ENCODE results near the gene FREM3.

FREM3 gene

DNA sequence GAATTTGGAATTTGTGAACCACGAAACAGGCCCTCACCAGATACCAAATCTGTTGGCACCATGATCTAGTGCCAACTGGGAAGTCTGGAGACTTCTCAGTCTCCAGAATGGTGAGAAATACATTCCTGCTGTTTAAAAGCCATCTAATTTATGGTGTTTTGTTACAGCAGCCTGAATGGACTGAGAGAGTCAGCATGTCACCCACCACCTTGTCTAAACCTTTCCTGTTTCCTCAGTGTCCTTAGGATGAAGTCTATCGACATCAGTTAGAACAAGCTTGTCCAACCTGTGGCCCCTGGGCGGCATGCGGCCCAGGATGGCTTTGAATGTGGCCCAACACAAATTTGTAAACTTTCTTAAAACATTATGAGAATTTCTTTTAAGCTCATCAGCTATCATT, 42.1 kb downstream of the FREM3 start:
- Histone ChIP-seq H3K36me3 (no peaks in the 10 kb centered on the region), H3K27ac (no peak overlapping the region), H3K27me3 (no peaks in the 10 kb centered on the region), H3K9me3 (no peaks in the 10 kb centered on the region), H3K4me3 (ENCODE audit: low read depth in 1 of 2, low read length in 1 of 2) (no peak overlapping the region), H3K4me1 (ENCODE audit: control insufficient read depth in 1 of 2, insufficient read depth in 1 of 2, low read depth in 1 of 2, low read length in 1 of 2) (no peaks in the 10 kb centered on the region)
- TF ChIP-seq, protein P1, sequence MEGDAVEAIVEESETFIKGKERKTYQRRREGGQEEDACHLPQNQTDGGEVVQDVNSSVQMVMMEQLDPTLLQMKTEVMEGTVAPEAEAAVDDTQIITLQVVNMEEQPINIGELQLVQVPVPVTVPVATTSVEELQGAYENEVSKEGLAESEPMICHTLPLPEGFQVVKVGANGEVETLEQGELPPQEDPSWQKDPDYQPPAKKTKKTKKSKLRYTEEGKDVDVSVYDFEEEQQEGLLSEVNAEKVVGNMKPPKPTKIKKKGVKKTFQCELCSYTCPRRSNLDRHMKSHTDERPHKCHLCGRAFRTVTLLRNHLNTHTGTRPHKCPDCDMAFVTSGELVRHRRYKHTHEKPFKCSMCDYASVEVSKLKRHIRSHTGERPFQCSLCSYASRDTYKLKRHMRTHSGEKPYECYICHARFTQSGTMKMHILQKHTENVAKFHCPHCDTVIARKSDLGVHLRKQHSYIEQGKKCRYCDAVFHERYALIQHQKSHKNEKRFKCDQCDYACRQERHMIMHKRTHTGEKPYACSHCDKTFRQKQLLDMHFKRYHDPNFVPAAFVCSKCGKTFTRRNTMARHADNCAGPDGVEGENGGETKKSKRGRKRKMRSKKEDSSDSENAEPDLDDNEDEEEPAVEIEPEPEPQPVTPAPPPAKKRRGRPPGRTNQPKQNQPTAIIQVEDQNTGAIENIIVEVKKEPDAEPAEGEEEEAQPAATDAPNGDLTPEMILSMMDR (IDR thresholded peaks at IDR 0.05) = no peak

DNA sequence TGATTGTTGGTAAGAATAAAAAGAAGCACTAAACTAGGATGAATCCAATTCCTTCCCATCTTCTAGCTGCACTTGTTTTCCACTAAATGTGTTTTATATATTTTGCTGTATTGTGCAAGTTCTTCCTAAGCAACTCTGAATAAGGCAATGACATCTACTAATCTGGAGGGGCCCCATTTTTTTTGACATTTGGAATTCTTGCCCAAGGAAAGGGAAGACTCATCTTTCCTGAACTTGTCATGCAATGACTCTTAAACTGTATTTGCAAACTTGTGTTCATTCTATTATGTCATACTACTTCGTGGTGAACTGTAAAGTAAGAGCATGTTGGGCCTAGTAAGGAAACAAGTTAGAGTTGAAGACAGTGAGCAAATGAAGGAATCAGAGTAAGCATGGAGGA, 45.9 kb downstream of the FREM3 start:
- TF ChIP-seq, protein P1 (IDR thresholded peaks at IDR 0.05) = no peak
- Histone ChIP-seq H3K27ac (no peak overlapping the region), H3K27me3 (no peaks in the 10 kb centered on the region), H3K36me3 (no peaks in the 10 kb centered on the region), H3K9me3 (no peaks in the 10 kb centered on the region), H3K4me3 (ENCODE audit: low read depth in 1 of 2, low read length in 1 of 2) (no peak overlapping the region), H3K4me1 (ENCODE audit: control insufficient read depth in 1 of 2, insufficient read depth in 1 of 2, low read depth in 1 of 2, low read length in 1 of 2) (no peaks in the 10 kb centered on the region)

DNA sequence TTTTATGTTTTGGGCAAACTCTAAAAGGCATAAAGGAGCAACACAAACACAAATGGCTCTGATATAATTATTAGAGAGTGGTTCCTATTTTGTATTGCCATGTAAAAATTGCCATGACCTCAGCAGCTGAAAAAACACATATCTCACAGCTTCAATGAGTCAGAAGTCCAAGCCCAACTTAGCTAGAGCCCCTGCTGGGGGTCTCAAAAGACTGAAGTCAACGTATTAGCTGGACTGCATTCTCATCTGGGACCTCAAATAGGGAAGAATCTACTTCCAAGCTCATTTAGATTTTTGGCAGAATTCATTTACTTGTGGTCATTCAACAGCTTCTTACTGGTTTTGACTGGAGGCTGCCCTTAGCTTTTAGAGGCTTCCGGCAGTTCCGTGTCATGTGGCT, 47.4 kb downstream of the FREM3 start:
- Histone ChIP-seq H3K4me1 (ENCODE audit: control insufficient read depth in 1 of 2, insufficient read depth in 1 of 2, low read depth in 1 of 2, low read length in 1 of 2) (no peaks in the 10 kb centered on the region), H3K9me3 (no peaks in the 10 kb centered on the region), H3K36me3 (no peaks in the 10 kb centered on the region), H3K27ac (no peak overlapping the region), H3K27me3 (no peaks in the 10 kb centered on the region), H3K4me3 (ENCODE audit: low read depth in 1 of 2, low read length in 1 of 2) (no peak overlapping the region)
- TF ChIP-seq, protein P1 (IDR thresholded peaks at IDR 0.05) = no peak

DNA sequence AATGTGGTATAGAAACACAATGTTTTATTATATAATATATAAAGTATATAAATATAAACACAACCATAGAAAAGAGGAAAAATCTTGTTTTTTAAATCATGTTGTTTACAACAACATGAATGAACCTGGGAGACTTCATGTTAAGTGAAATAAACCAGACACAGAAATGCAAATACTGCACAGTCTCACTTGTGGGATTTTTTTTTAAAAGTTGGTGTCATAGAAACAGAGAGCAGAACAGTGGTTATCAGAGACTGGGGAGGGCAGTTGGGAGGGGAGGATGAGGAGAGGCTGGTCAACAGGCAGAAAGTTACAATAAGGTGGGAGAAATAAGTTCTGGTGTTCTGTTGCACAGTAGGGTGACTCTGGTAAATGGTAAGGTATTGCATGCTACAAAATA, 57.1 kb downstream of the FREM3 start:
- Histone ChIP-seq H3K27me3 (no peaks in the 10 kb centered on the region), H3K4me1 (ENCODE audit: control insufficient read depth in 1 of 2, insufficient read depth in 1 of 2, low read depth in 1 of 2, low read length in 1 of 2) (no peaks in the 10 kb centered on the region), H3K36me3 (no peaks in the 10 kb centered on the region), H3K9me3 (no peaks in the 10 kb centered on the region), H3K27ac (no peak overlapping the region), H3K4me3 (ENCODE audit: low read depth in 1 of 2, low read length in 1 of 2) (no peak overlapping the region)
- TF ChIP-seq, protein P1 (IDR thresholded peaks at IDR 0.05) = no peak

DNA sequence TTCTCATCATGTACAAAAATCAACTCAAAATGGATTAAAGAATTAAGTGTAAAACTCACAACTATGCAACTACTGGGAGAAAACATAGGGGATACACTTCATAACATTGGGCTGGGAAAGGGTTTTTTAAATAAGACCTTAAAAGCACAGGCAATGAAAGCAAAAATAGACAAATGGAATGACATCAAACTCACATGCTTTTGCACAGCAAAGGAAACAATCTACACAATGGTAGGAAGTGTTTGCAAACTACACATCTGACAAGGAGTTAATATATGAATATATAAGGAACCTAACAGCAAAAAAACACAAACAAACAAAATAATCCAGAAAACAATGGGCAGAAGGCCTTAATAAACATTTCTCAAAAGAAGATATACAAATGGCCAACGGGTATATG, 57.9 kb downstream of the FREM3 start:
- Histone ChIP-seq H3K4me3 (ENCODE audit: low read depth in 1 of 2, low read length in 1 of 2) (no peak overlapping the region), H3K9me3 (no peaks in the 10 kb centered on the region), H3K36me3 (no peaks in the 10 kb centered on the region), H3K27ac (no peak overlapping the region), H3K27me3 (no peaks in the 10 kb centered on the region), H3K4me1 (ENCODE audit: control insufficient read depth in 1 of 2, insufficient read depth in 1 of 2, low read depth in 1 of 2, low read length in 1 of 2) (no peaks in the 10 kb centered on the region)
- TF ChIP-seq, protein P1 (IDR thresholded peaks at IDR 0.05) = no peak

DNA sequence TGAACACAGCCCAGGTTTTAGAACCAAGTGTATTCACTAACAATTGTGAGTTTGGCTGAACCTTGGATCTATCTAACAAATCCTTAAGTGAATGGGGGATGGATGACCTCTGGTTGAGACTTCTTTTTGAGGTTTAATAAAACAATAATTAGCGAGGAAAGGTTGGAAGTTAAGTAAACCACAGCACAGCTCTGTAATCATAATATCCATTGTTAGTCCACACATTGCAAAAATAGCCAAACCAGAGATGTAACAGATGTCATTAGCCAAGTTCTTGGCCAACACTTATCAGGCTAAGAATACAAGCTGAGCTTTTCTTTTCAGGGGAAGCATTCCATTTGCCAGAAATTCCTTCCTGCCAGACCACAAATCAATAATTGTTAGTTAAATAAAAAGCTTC, 59.1 kb downstream of the FREM3 start:
- Histone ChIP-seq H3K36me3 (no peaks in the 10 kb centered on the region), H3K27ac (no peak overlapping the region), H3K4me3 (ENCODE audit: low read depth in 1 of 2, low read length in 1 of 2) (no peak overlapping the region), H3K27me3 (no peaks in the 10 kb centered on the region), H3K4me1 (ENCODE audit: control insufficient read depth in 1 of 2, insufficient read depth in 1 of 2, low read depth in 1 of 2, low read length in 1 of 2) (no peaks in the 10 kb centered on the region), H3K9me3 (no peaks in the 10 kb centered on the region)
- TF ChIP-seq, protein P1 (IDR thresholded peaks at IDR 0.05) = no peak

Measured in neutrophil (primary cell).